Mesothelial cell of epicardium (in vitro differentiated cells): ENCODE measurements around the gene FAM241B. TPM values are rescaled to one million over a fixed set of nuclear protein-coding genes. Genes with fewer than 3 reads are reported as not detected.

ENCODE experiments used
- DNase-seq, 2 experiments: peaks; one replicate each; pipeline ENCODE4 v3.0.0; 2021; ENCODE audit warnings: low spot score in 2 of 2; ENCODE audit not compliant: unreplicated experiment in 2 of 2
- H3K27ac Mint-ChIP-seq: 2 replicates; pipeline ENCODE4 v1.8.0; 2021; ENCODE audit warnings: mixed read lengths
- H3K27me3 Mint-ChIP-seq: 2 replicates; pipeline ENCODE4 v1.8.0; 2021; ENCODE audit warnings: low read depth, mixed read lengths
- H3K36me3 Mint-ChIP-seq: 2 replicates; pipeline ENCODE4 v1.8.0; 2021; ENCODE audit warnings: mixed read lengths
- H3K4me1 Mint-ChIP-seq: 2 replicates; pipeline ENCODE4 v1.8.0; 2021; ENCODE audit warnings: mixed read lengths
- H3K4me3 Mint-ChIP-seq: 2 replicates; pipeline ENCODE4 v1.8.0; 2021; ENCODE audit warnings: mild to moderate bottlenecking, moderate library complexity, mixed read lengths
- H3K9me3 Mint-ChIP-seq: 2 replicates; pipeline ENCODE4 v1.8.0; 2021; ENCODE audit warnings: mixed read lengths
- total RNA-seq: library from RNA; stranded (reverse); gene quantifications from 3 replicates; pipeline ENCODE4 v1.2.1, GENCODE V29; 2021
- TF ChIP-seq, protein P1 (sequence below): fragments of 200-600 bp; sonication (generic); IDR thresholded peaks from one replicate; pipeline ENCODE4 v1.5.0; 2021; ENCODE audit warnings: antibody characterized with exemption; ENCODE audit not compliant: unreplicated experiment

FAM241B gene
- total RNA-seq, 1 donor from 2014 or later, result 20.1 TPM

DNA sequence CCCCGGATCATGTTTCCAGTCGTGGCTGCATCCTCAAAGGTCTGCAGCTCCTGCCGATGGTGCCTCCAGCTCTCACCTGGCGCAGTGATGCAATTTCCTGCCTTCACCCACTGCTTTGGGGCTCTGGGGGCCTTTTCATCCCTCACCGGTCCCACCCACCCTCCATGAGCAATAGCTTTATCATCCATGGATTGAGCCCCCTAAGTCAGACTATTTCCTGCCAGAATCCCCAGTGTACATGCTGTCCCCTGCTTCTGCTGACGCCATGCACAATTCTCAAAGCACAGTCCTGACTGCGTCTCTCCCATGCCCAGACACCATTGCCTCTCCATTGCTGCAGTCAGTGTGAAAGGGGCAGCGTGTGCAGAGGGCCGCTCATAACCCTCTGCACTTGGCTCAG, 49.7 kb downstream of the FAM241B start:
- no peak overlapping the region for H3K27ac Mint-ChIP-seq
- peaks cover 31% of the 10 kb centered on the region for H3K4me1 Mint-ChIP-seq
- peaks cover 13% of the 10 kb centered on the region for H3K27me3 Mint-ChIP-seq
- DNase-seq, result no peak
- H3K4me3 Mint-ChIP-seq, result no peak overlapping the region
- no peaks in the 10 kb centered on the region for H3K9me3 Mint-ChIP-seq
- TF ChIP-seq, protein P1, sequence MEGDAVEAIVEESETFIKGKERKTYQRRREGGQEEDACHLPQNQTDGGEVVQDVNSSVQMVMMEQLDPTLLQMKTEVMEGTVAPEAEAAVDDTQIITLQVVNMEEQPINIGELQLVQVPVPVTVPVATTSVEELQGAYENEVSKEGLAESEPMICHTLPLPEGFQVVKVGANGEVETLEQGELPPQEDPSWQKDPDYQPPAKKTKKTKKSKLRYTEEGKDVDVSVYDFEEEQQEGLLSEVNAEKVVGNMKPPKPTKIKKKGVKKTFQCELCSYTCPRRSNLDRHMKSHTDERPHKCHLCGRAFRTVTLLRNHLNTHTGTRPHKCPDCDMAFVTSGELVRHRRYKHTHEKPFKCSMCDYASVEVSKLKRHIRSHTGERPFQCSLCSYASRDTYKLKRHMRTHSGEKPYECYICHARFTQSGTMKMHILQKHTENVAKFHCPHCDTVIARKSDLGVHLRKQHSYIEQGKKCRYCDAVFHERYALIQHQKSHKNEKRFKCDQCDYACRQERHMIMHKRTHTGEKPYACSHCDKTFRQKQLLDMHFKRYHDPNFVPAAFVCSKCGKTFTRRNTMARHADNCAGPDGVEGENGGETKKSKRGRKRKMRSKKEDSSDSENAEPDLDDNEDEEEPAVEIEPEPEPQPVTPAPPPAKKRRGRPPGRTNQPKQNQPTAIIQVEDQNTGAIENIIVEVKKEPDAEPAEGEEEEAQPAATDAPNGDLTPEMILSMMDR, result no peak
- H3K36me3 Mint-ChIP-seq, result no peaks in the 10 kb centered on the region

DNA sequence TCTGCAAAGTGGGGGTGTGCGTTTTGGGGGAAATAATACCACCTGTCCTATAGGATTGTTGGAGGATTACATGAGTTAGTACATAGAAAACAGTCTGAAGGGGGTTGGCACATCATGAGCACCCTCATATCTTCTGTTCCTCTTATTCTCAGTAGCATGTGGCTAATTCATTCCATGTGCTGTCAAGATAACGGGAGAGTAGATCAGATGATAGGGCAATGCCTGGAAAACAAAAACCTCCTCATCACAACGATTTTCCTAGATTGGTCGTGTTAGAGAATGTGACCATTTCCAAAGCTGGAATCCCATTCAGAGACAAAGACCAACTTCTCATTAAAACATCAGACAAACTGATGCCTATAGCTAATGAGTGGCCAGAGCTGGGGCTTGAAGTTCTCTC, 50.6 kb downstream of the FAM241B start:
- H3K36me3 Mint-ChIP-seq, result no peaks in the 10 kb centered on the region

DNA sequence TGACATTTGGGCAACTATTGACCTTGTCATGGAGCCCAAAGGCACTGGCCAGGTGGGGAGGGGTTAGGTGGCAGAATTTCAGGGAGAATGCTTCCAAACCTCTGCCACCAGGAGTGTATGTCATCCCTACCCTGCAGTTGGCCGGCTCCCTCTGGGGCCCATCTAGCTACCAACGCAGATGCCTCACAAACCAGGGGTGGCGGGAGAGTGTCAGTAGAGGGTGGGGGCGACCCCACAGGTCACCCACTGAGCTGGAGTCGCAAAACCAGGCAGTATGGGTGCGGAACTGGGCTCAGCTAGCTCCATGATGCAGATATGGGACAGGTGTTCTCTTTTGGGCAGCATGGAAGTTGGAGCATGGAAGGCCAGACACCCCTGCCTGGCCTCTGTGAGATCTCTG, 51.4 kb downstream of the FAM241B start:
- H3K4me1 Mint-ChIP-seq, result peaks cover 48% of the 10 kb centered on the region
- no peak for DNase-seq
- no peak overlapping the region for H3K4me3 Mint-ChIP-seq
- H3K9me3 Mint-ChIP-seq, result no peaks in the 10 kb centered on the region
- peaks cover 13% of the 10 kb centered on the region for H3K27me3 Mint-ChIP-seq
- TF ChIP-seq, protein P1, result no peak
- no peak overlapping the region for H3K27ac Mint-ChIP-seq
- H3K36me3 Mint-ChIP-seq, result no peaks in the 10 kb centered on the region

More for the DNA sequence above, 50.6 kb downstream of the FAM241B start:
- no peak for DNase-seq
- TF ChIP-seq, protein P1, result no peak
- Mint-ChIP-seq H3K4me3 (no peak overlapping the region), H3K9me3 (no peaks in the 10 kb centered on the region), H3K27ac (no peak overlapping the region), H3K4me1 (peaks cover 39% of the 10 kb centered on the region), H3K27me3 (peaks cover 13% of the 10 kb centered on the region)

DNA sequence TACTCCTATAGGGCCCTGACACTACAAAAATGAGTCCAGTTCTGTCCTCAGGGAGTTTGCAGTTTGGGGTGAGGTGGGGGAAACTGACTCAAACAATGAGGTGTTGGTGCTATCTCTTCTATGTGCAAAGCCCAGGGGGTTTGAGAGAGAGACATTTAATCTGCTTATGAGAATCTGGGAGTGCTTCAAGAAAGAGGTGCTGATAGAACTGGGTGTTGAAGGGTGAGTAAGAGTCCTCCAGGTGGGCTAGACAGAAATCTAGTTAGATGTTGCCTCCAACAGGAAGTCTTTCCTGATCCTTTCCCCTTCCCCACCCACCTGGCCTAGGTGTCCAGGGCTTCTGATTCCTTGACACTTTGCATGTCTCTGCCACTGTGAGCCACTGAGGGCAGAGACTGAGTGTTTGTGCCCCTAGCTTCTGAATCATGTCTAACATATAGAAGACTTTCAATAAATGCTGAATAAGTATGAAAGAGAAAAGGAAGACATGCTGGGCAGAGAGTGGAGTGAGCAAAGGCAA, 53.0 kb downstream of the FAM241B start:
- Mint-ChIP-seq H3K9me3 (no peaks in the 10 kb centered on the region), H3K36me3 (no peaks in the 10 kb centered on the region), H3K4me1 (peaks cover 55% of the 10 kb centered on the region), H3K4me3 (no peak overlapping the region), H3K27me3 (peaks cover 10% of the 10 kb centered on the region), H3K27ac (no peak overlapping the region)
- TF ChIP-seq, protein P1, result no peak
- no peak for DNase-seq

Other genes with a start within 250 kb of the FAM241B start
- not detected in 3 replicates for gene TACR2, start 213.3 kb upstream of the FAM241B start, total RNA-seq
- gene TSPAN15, start 178.8 kb upstream of the FAM241B start, total RNA-seq, result 17.7 to 20.9 TPM (median 19.7 TPM) in 3 replicates
- gene NEUROG3, start 56.8 kb upstream of the FAM241B start, total RNA-seq, result not detected in 3 replicates
- 12.6 to 14.4 TPM (median 14.1 TPM) in 3 replicates for gene COL13A1, start 171.7 kb downstream of the FAM241B start, total RNA-seq